ENCODE results near the gene RPLP1. TPM values are rescaled to one million over a fixed set of nuclear protein-coding genes. Genes with fewer than 3 reads are reported as not detected.

RPLP1 gene
- total and polyA plus RNA-seq, 2 donors (not counting 1 experiment from before 2014, with no cell fraction given): 82.4 to 621 TPM

- H3K4me1 ChIP-seq (ENCODE audit: control insufficient read depth, extremely low read depth, insufficient read depth, low read length): no peaks in the 10 kb centered on the region
- no peaks in the 10 kb centered on the region for H3K27me3 ChIP-seq (ENCODE audit: control insufficient read depth, insufficient read depth, low read length)
- H3K9me3 ChIP-seq (ENCODE audit: control insufficient read depth, insufficient read depth, low read depth, low read length): no peaks in the 10 kb centered on the region
- H3K4me3 ChIP-seq (replicated peaks in 1 of 4; ENCODE audit: control extremely low read depth in 1 of 4, insufficient read depth in 1 of 4, low read depth in 3 of 4, low read length in 4 of 4): no peak overlapping the region
- H4K20me1 ChIP-seq (ENCODE audit: control insufficient read depth, extremely low read depth, insufficient read depth, low read length): no peaks in the 10 kb centered on the region
- no peak overlapping the region for H2AFZ ChIP-seq (ENCODE audit: low read length)
- no peak overlapping the region for H3K27ac ChIP-seq (ENCODE audit: insufficient read depth, low read length)
- no peak for DNase-seq (ENCODE audit: low read depth in 2 of 2)
- peaks cover 10% of the 10 kb centered on the region for H3K79me2 ChIP-seq (ENCODE audit: control insufficient read depth, insufficient read depth, low read length)
- no peak for TF ChIP-seq EZH2 (IDR thresholded peaks at IDR 0.05; ENCODE audit: low read length, missing control alignments)
- no peak for TF ChIP-seq CTCF (conservative IDR thresholded peaks at IDR 0.05 in 1 of 2, IDR thresholded peaks at IDR 0.05 in 1 of 2; ENCODE audit: low read depth in 1 of 2, low read length in 2 of 2)
- peaks cover 13% of the 10 kb centered on the region for H3K36me3 ChIP-seq (ENCODE audit: control insufficient read depth, insufficient read depth, low read length)
- H3K9ac ChIP-seq (ENCODE audit: insufficient read depth, low read length): no peak overlapping the region
- H3K4me2 ChIP-seq (ENCODE audit: extremely low read depth, insufficient read depth, low read length): no peak overlapping the region
Measured at GRCh38 chr15:69434238-69434637, 18.4 kb upstream of the RPLP1 start.

- no peaks in the 10 kb centered on the region for H3K27me3 ChIP-seq (ENCODE audit: control insufficient read depth, insufficient read depth, low read length)
- H3K4me1 ChIP-seq (ENCODE audit: control insufficient read depth, extremely low read depth, insufficient read depth, low read length): no peaks in the 10 kb centered on the region
- no peak overlapping the region for H3K4me2 ChIP-seq (ENCODE audit: extremely low read depth, insufficient read depth, low read length)
- no peaks in the 10 kb centered on the region for H3K9me3 ChIP-seq (ENCODE audit: control insufficient read depth, insufficient read depth, low read depth, low read length)
- no peak overlapping the region for H2AFZ ChIP-seq (ENCODE audit: low read length)
- H4K20me1 ChIP-seq (ENCODE audit: control insufficient read depth, extremely low read depth, insufficient read depth, low read length): no peaks in the 10 kb centered on the region
- H3K79me2 ChIP-seq (ENCODE audit: control insufficient read depth, insufficient read depth, low read length): peaks cover 10% of the 10 kb centered on the region
- H3K27ac ChIP-seq (ENCODE audit: insufficient read depth, low read length): no peak overlapping the region
- DNase-seq (ENCODE audit: low read depth in 2 of 2): no peak
- peaks cover 11% of the 10 kb centered on the region for H3K36me3 ChIP-seq (ENCODE audit: control insufficient read depth, insufficient read depth, low read length)
- H3K9ac ChIP-seq (ENCODE audit: insufficient read depth, low read length): no peak overlapping the region
- no peak overlapping the region for H3K4me3 ChIP-seq (replicated peaks in 1 of 4; ENCODE audit: control extremely low read depth in 1 of 4, insufficient read depth in 1 of 4, low read depth in 3 of 4, low read length in 4 of 4)
- TF ChIP-seq CTCF (conservative IDR thresholded peaks at IDR 0.05 in 1 of 2, IDR thresholded peaks at IDR 0.05 in 1 of 2; ENCODE audit: low read depth in 1 of 2, low read length in 2 of 2) (no peak), EZH2 (IDR thresholded peaks at IDR 0.05; ENCODE audit: low read length, missing control alignments) (no peak)
Measured at GRCh38 chr15:69434679-69435078, 17.9 kb upstream of the RPLP1 start.

- Histone ChIP-seq H3K27me3 (ENCODE audit: control insufficient read depth, insufficient read depth, low read length) (no peaks in the 10 kb centered on the region), H3K4me2 (ENCODE audit: extremely low read depth, insufficient read depth, low read length) (no peak overlapping the region), H3K9me3 (ENCODE audit: control insufficient read depth, insufficient read depth, low read depth, low read length) (no peaks in the 10 kb centered on the region), H3K4me3 (replicated peaks in 1 of 4; ENCODE audit: control extremely low read depth in 1 of 4, insufficient read depth in 1 of 4, low read depth in 3 of 4, low read length in 4 of 4) (no peak overlapping the region), H2AFZ (ENCODE audit: low read length) (no peak overlapping the region), H3K9ac (ENCODE audit: insufficient read depth, low read length) (no peak overlapping the region), H4K20me1 (ENCODE audit: control insufficient read depth, extremely low read depth, insufficient read depth, low read length) (no peaks in the 10 kb centered on the region), H3K79me2 (ENCODE audit: control insufficient read depth, insufficient read depth, low read length) (peaks cover 8% of the 10 kb centered on the region), H3K36me3 (ENCODE audit: control insufficient read depth, insufficient read depth, low read length) (peaks cover 13% of the 10 kb centered on the region), H3K27ac (ENCODE audit: insufficient read depth, low read length) (no peak overlapping the region), H3K4me1 (ENCODE audit: control insufficient read depth, extremely low read depth, insufficient read depth, low read length) (no peaks in the 10 kb centered on the region)
- TF ChIP-seq EZH2 (IDR thresholded peaks at IDR 0.05; ENCODE audit: low read length, missing control alignments) (no peak), CTCF (conservative IDR thresholded peaks at IDR 0.05 in 1 of 2, IDR thresholded peaks at IDR 0.05 in 1 of 2; ENCODE audit: low read depth in 1 of 2, low read length in 2 of 2) (no peak)
- no peak for DNase-seq (ENCODE audit: low read depth in 2 of 2)
Measured at GRCh38 chr15:69435985-69436384, 16.6 kb upstream of the RPLP1 start.
